H1 (cell line): ENCODE measurements around the gene CTIF. TPM values are rescaled to one million over a fixed set of nuclear protein-coding genes. Genes with fewer than 3 reads are reported as not detected.
A peak's percentile ranks its signal among the peaks of the same experiment; 100 is the strongest.

Experiments
- CTCF ChIA-PET: fragments of 300-600 bp; sonication (Branson Sonifier 250); formaldehyde crosslinking; loops from one replicate; lab custom pipeline; 2021; ENCODE audit not compliant: partially characterized antibody; lab: Charles Lee
- POLR2A ChIA-PET: fragments of 300-600 bp; sonication (Branson Sonifier 250); formaldehyde crosslinking; loops from one replicate; lab custom pipeline; 2021; ENCODE audit warnings: inconsistent platforms; ENCODE audit not compliant: partially characterized antibody; lab: Charles Lee
- DNase-seq, 2 experiments: peaks; one replicate each; pipeline versions ENCODE4 v3.0.0 to v3.0.0-alpha.2; 2010 to 2022; ENCODE audit warnings: low spot score in 2 of 2, low read depth in 1 of 2, mixed read lengths in 1 of 2
- FAIRE-seq: peaks from 2 replicates; lab custom pipeline; 2011; peaks lifted over from hg19 to GRCh38; lab: Jason Lieb, UNC
- H2AFZ ChIP-seq: 2 replicates; pipeline ENCODE4 v1.8.1; 2012; ENCODE audit warnings: low read length, inconsistent platforms
- H2AK5ac ChIP-seq: 2 replicates; pipeline ENCODE4 v1.6.1; 2013; ENCODE audit warnings: low read depth, low read length
- H2BK120ac ChIP-seq: replicated peaks from 2 replicates; pipeline ENCODE3; 2013; ENCODE audit warnings: low read depth, low read length, inconsistent platforms
- H2BK12ac ChIP-seq: 2 replicates; pipeline ENCODE4 v1.6.1; 2013; ENCODE audit warnings: low read depth, low read length
- H2BK15ac ChIP-seq: 2 replicates; pipeline ENCODE4 v1.6.1; 2013; ENCODE audit warnings: low read length
- H2BK20ac ChIP-seq: 2 replicates; pipeline ENCODE4 v1.6.1; 2013; ENCODE audit warnings: low read length
- H2BK5ac ChIP-seq: 2 replicates; pipeline ENCODE4 v1.6.1; 2013; ENCODE audit warnings: low read depth, low read length
- H3K14ac ChIP-seq: 2 replicates; pipeline ENCODE4 v1.6.1; 2013; ENCODE audit warnings: inconsistent platforms; ENCODE audit not compliant: insufficient read length
- H3K18ac ChIP-seq: 2 replicates; pipeline ENCODE4 v1.6.1; 2013; ENCODE audit warnings: low read length; ENCODE audit errors: extremely low read depth
- H3K23ac ChIP-seq: 2 replicates; pipeline ENCODE4 v1.6.1; 2013; ENCODE audit warnings: inconsistent platforms; ENCODE audit not compliant: insufficient read length
- H3K23me2 ChIP-seq: 2 replicates; pipeline ENCODE4 v1.6.1; 2013; ENCODE audit warnings: low read depth, low read length
- H3K27ac ChIP-seq: 2 replicates; pipeline ENCODE4 v1.6.1; 2011; ENCODE audit warnings: low read depth, low read length, inconsistent platforms
- H3K27me3 ChIP-seq, 4 experiments: replicated peaks in 1 of 4; 1 replicate in 1 of 4; 2 replicates in 3 of 4; pipeline versions ENCODE4 v1.6.1 to v1.8.1; 2011 to 2013; ENCODE audit warnings: low read length in 3 of 4, mild to moderate bottlenecking in 3 of 4, inconsistent platforms in 2 of 4, mixed read lengths in 2 of 4, moderate library complexity in 1 of 4; ENCODE audit not compliant: control insufficient read depth in 3 of 4, insufficient read depth in 3 of 4; ENCODE audit errors: extremely low read depth in 1 of 4
- H3K36me3 ChIP-seq, 4 experiments: 2 replicates each; pipeline versions ENCODE4 v1.6.1 to v1.8.1; 2011 to 2013; ENCODE audit warnings: mild to moderate bottlenecking in 4 of 4, low read length in 3 of 4, moderate library complexity in 2 of 4, control low read depth in 1 of 4, inconsistent platforms in 1 of 4; ENCODE audit not compliant: insufficient read depth in 4 of 4, control insufficient read depth in 2 of 4
- H3K4ac ChIP-seq: replicated peaks from 2 replicates; pipeline ENCODE3; 2013; ENCODE audit warnings: low read length, low read depth, mixed read lengths, inconsistent platforms; ENCODE audit not compliant: insufficient read length
- H3K4me1 ChIP-seq, 4 experiments: replicated peaks in 1 of 4; 1 replicate in 1 of 4; 2 replicates in 3 of 4; pipeline versions ENCODE4 v1.6.1 to v1.8.1; 2011 to 2013; ENCODE audit warnings: low read length in 3 of 4, inconsistent platforms in 2 of 4, mixed read lengths in 1 of 4; ENCODE audit not compliant: insufficient read depth in 4 of 4, control insufficient read depth in 3 of 4
- H3K4me2 ChIP-seq, 2 experiments: 2 replicates each; pipeline versions ENCODE4 v1.6.1 to v1.8.1; 2011 to 2013; ENCODE audit warnings: low read depth in 2 of 2, low read length in 2 of 2, control low read depth in 1 of 2, inconsistent platforms in 1 of 2, mild to moderate bottlenecking in 1 of 2; ENCODE audit not compliant: insufficient read depth in 1 of 2
- H3K4me3 ChIP-seq, 4 experiments: fragments of 200-600, 300-600 bp in 1 of 4; sonication (generic), shearing (Covaris generic), sonication (Bioruptor Twin) in 1 of 4; 2 replicates each; pipeline versions ENCODE4 v1.5.1 to v1.8.1; 2011 to 2016; ENCODE audit warnings: low read length in 4 of 4, low read depth in 3 of 4, control low read depth in 2 of 4, inconsistent platforms in 2 of 4, mild to moderate bottlenecking in 2 of 4, mixed read lengths in 1 of 4, moderate library complexity in 1 of 4; ENCODE audit not compliant: insufficient read depth in 2 of 4; ENCODE audit errors: extremely low read depth in 1 of 4
- H3K56ac ChIP-seq: replicated peaks from 2 replicates; pipeline ENCODE3; 2013; ENCODE audit warnings: low read depth, mild to moderate bottlenecking, mixed read lengths, low read length, inconsistent platforms; ENCODE audit not compliant: insufficient read length
- H3K79me1 ChIP-seq: 2 replicates; pipeline ENCODE4 v1.6.1; 2013; ENCODE audit warnings: low read depth, low read length, control low read depth
- H3K79me2 ChIP-seq, 2 experiments: 2 replicates each; pipeline versions ENCODE4 v1.6.1 to v1.8.1; 2012 to 2013; ENCODE audit warnings: low read length in 2 of 2, mild to moderate bottlenecking in 2 of 2, inconsistent platforms in 1 of 2; ENCODE audit not compliant: insufficient read depth in 2 of 2, control insufficient read depth in 1 of 2
- H3K9ac ChIP-seq, 4 experiments: replicated peaks in 1 of 4; 1 replicate in 1 of 4; 2 replicates in 3 of 4; pipeline versions ENCODE4 v1.6.1 to v1.8.1; 2011 to 2013; ENCODE audit warnings: low read depth in 3 of 4, low read length in 3 of 4, control low read depth in 2 of 4, mild to moderate bottlenecking in 2 of 4, moderate library complexity in 2 of 4, inconsistent platforms in 1 of 4; ENCODE audit errors: extremely low read depth in 1 of 4
- H3K9me3 ChIP-seq, 2 experiments: 2 replicates each; pipeline versions ENCODE4 v1.6.1 to v1.8.1; 2012 to 2013; ENCODE audit warnings: mild to moderate bottlenecking in 2 of 2, moderate library complexity in 2 of 2, control low read depth in 1 of 2, inconsistent platforms in 1 of 2, low read depth in 1 of 2, low read length in 1 of 2, mixed read lengths in 1 of 2; ENCODE audit not compliant: insufficient read depth in 2 of 2
- H4K20me1 ChIP-seq, 2 experiments: replicated peaks in 1 of 2; 2 replicates each; pipeline versions ENCODE3 to v1.8.1; 2011 to 2013; ENCODE audit warnings: inconsistent platforms in 2 of 2, low read length in 2 of 2, mild to moderate bottlenecking in 1 of 2; ENCODE audit not compliant: insufficient read depth in 2 of 2, control insufficient read depth in 1 of 2
- H4K5ac ChIP-seq: 2 replicates; pipeline ENCODE4 v1.6.1; 2013; ENCODE audit warnings: low read length, low read depth, mixed read lengths, inconsistent platforms; ENCODE audit not compliant: insufficient read length
- H4K8ac ChIP-seq: 2 replicates; pipeline ENCODE4 v1.8.0; 2013; ENCODE audit warnings: mild to moderate bottlenecking, moderate library complexity, low read length, inconsistent platforms; ENCODE audit not compliant: insufficient read depth; ENCODE audit errors: extremely low read depth
- H4K91ac ChIP-seq: replicated peaks from 2 replicates; pipeline ENCODE3; 2013; ENCODE audit warnings: low read length, mixed read lengths, inconsistent platforms; ENCODE audit not compliant: insufficient read length
- CBX5 ChIP-seq: fragments of 300-800, 300-1000 bp; sonication (generic); IDR thresholded peaks from 2 replicates; pipeline ENCODE4 v1.7.1; 2016; ENCODE audit warnings: antibody characterized with exemption, low read length, low read depth
- E2F6 ChIP-seq: IDR thresholded peaks from 2 replicates; pipeline ENCODE4 v1.6.1; 2012; ENCODE audit warnings: inconsistent platforms
- FOSL1 ChIP-seq: IDR thresholded peaks from 2 replicates; pipeline ENCODE4 v1.6.1; 2011; ENCODE audit warnings: mild to moderate bottlenecking, low read depth, low read length, moderate library complexity; ENCODE audit not compliant: insufficient read depth
- GTF2F1 ChIP-seq: IDR thresholded peaks from 2 replicates; pipeline ENCODE4 v1.6.1; 2012; ENCODE audit warnings: low read depth, low read length, improper control_type of control experiment, borderline replicate concordance
- HDAC6 ChIP-seq: IDR thresholded peaks from one replicate; pipeline ENCODE4 v1.7.1; 2012; ENCODE audit warnings: low read depth, mild to moderate bottlenecking, inconsistent platforms, low read length, moderate library complexity
- KDM5A ChIP-seq: fragments of 200-600 bp; IDR thresholded peaks from 2 replicates; pipeline ENCODE4 v1.7.1; 2012; ENCODE audit warnings: mild to moderate bottlenecking, low read length, inconsistent platforms, mixed read lengths
- SP1 ChIP-seq: IDR thresholded peaks from 2 replicates; pipeline ENCODE4 v1.6.1; 2011; ENCODE audit warnings: low read depth, low read length
- SP2 ChIP-seq: IDR thresholded peaks from 2 replicates; pipeline ENCODE4 v1.6.1; 2012; ENCODE audit warnings: mild to moderate bottlenecking, low read length, inconsistent platforms
- TAF1 ChIP-seq: IDR thresholded peaks from 2 replicates; pipeline ENCODE4 v1.6.1; 2011; ENCODE audit warnings: mild to moderate bottlenecking, low read depth, low read length
- WGBS, 2 experiments: shearing (Covaris generic) in 1 of 2; methylation state at CpG; one replicate each; pipeline versions ENCODE4 v1.1.6 to v1.1.7; 2013 to 2015; ENCODE audit warnings: low lambda C conversion rate in 2 of 2, mixed read lengths in 2 of 2, inconsistent platforms in 1 of 2, low coverage in 1 of 2, missing lambda C conversion rate in 1 of 2; ENCODE audit not compliant: insufficient replicate concordance in 2 of 2, insufficient coverage in 1 of 2, insufficient read length in 1 of 2; ENCODE audit errors: extremely low coverage in 1 of 2, missing lambda C conversion rate in 1 of 2; 5-methylcytosine and 5-hydroxymethylcytosine counted together
- polyA plus RNA-seq, 7 experiments: library from polyadenylated mRNA; depleted of rRNA in 3 of 7; stranded (reverse) in 5 of 7; unstranded in 2 of 7; fragments of >200 nt in 5 of 7; fragments of 200-250 nt in 2 of 7; gene quantifications; 1 replicate in 5 of 7; 2 replicates in 1 of 7; 4 replicates in 1 of 7; pipeline versions ENCODE4 v1.2.1 to v1.2.3, GENCODE V29; 2011 to 2013; ENCODE audit warnings: missing spikeins in 2 of 7, mixed read lengths in 2 of 7
- total RNA-seq: library from RNA; stranded (reverse); fragmentation: NEBNext Ultra II Directional; extraction: Animal tissue kit (Norgen Biotek cat#: 25700); gene quantifications from 2 replicates; pipeline ENCODE4 v1.2.1, GENCODE V29; 2021

The CTIF gene
- total and polyA plus RNA-seq, 2 of the 8 experiments (the other 6 are each of a cell fraction or from before 2014, with no cell fraction given) = 9.0 to 17.8 TPM

GRCh38 chr18:48846423-48846932 is 307.6 kb downstream of the CTIF start:
- H3K27me3 ChIP-seq = no peaks in the 10 kb centered on the region
- WGBS, 2 experiments = 85% methylated on average over 2 of the region's 2 CpGs; no CpG with 5 or more reads in 1 of the 2 experiments
- no peak overlapping the region for H3K4ac ChIP-seq
- no peaks in the 10 kb centered on the region for H3K9me3 ChIP-seq
- H2AFZ ChIP-seq = no peak overlapping the region
- no peak overlapping the region for H2BK12ac ChIP-seq
- H4K8ac ChIP-seq = no peak overlapping the region
- H2BK15ac ChIP-seq = no peak overlapping the region
- H2AK5ac ChIP-seq = no peak overlapping the region
- POLR2A ChIA-PET = no interaction called here
- H3K4me1 ChIP-seq = peaks cover 0 to 32% (median 18%) of the 10 kb centered on the region in 4 experiments; a peak in 6 of 7 replicates
- DNase-seq (no peak), FAIRE-seq (no peak)
- H3K36me3 ChIP-seq = no peaks in the 10 kb centered on the region
- no peak for TF ChIP-seq CBX5
- no peak for TF ChIP-seq GTF2F1
- TF ChIP-seq KDM5A = no peak
- no peak for TF ChIP-seq SP2
- no peak for TF ChIP-seq E2F6
- no peak for TF ChIP-seq HDAC6
- TF ChIP-seq FOSL1 = no peak
- no peak for TF ChIP-seq TAF1
- TF ChIP-seq SP1 = no peak
- CTCF ChIA-PET = interaction anchor here (1.6 to 2.0 kb wide), 2 partner anchors 13 to 49 kb away, joined by 3 to 4 read pairs; no protein-coding TSS in a partner anchor
- H4K91ac ChIP-seq = no peak overlapping the region
- H3K27ac ChIP-seq = no peak overlapping the region
- H3K23me2 ChIP-seq = peaks cover 6% of the 10 kb centered on the region; the same call in 1 of the 2 replicates
- H4K5ac ChIP-seq = no peak overlapping the region
- no peak overlapping the region for H3K9ac ChIP-seq
- no peak overlapping the region for H3K4me3 ChIP-seq
- H3K14ac ChIP-seq = no peak overlapping the region
- H3K18ac ChIP-seq = no peak overlapping the region
- H3K4me2 ChIP-seq = no peak overlapping the region
- no peaks in the 10 kb centered on the region for H3K79me2 ChIP-seq
- no peak overlapping the region for H3K23ac ChIP-seq
- no peak overlapping the region for H2BK5ac ChIP-seq
- H2BK20ac ChIP-seq = no peak overlapping the region
- peak overlapping the region; percentile 93 for H3K56ac ChIP-seq
- no peaks in the 10 kb centered on the region for H4K20me1 ChIP-seq
- H2BK120ac ChIP-seq = no peak overlapping the region
- no peaks in the 10 kb centered on the region for H3K79me1 ChIP-seq
